Stimulated activated CD8-positive, alpha-beta memory T cell treated with anti-CD3 and anti-CD28 coated beads, Interleukin-15, amount 100 ng/mL, for 48 hours (primary cell): ENCODE data around the gene PLP2.

Experiments used
- DNase-seq, 2 donors: peaks; one replicate each; pipeline ENCODE4 v3.0.0-alpha.2; 2020; ENCODE audit warnings: low read depth in 2 of 2

Gene PLP2

DNA sequence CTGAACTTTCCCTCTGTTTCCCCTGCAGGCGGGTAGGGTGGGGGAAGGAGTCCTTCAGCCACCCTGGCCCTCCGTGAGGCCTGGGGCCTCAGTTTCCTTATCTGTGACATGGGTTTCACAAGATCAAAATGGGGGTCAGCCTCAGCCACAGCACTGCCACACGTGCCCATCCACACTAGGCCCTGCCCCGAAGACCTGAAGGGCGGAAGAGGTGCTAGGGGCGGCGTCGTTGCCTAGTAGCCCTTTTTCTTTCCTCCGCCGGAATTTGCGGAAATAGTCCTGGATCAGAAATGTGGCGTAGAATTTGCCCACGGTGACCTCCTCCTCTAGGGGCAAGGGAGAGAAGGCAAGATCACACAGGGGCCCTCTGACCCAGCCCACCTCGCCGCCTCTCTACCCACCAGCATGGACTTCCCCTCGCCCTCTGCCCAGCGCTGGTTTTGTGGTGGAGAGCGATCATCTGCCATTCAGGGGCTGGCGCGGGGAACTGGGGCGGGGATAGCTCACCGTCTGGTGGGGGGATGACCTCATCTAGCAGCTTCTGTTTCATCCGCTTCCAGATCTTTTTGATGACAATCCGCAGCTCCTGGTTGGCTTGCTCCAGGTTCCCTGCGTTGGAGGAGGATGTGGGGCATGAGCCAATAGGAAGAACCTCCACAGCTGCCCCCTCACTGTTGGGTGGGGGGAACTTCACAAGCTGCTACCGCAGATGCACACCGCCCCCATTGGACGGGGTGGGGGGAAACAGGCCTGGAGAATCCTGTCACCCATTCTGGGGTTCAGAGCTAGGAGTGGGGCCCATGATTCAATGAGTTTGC, 37.9 kb downstream of the PLP2 start:
- no peak for DNase-seq

DNA sequence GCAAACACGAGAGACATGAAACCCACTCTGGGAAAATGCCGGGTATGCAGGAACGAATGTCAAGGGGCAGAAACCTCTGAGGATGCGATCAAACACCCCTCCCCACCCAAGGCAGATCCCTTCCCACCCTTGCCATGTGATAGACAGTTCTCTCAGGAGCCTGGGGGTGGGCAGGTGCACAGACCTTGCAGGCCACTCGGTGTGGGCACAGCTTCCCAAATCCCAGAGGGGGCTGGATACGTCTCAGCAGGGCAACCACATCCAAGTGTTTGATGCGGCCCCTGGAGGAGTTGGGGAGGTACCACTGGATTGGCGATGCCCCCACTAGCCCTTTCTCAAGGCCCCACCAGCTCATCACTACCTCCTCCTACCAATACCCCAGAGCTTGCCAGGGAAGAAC, 38.7 kb downstream of the PLP2 start:
- DNase-seq = no peak

DNA sequence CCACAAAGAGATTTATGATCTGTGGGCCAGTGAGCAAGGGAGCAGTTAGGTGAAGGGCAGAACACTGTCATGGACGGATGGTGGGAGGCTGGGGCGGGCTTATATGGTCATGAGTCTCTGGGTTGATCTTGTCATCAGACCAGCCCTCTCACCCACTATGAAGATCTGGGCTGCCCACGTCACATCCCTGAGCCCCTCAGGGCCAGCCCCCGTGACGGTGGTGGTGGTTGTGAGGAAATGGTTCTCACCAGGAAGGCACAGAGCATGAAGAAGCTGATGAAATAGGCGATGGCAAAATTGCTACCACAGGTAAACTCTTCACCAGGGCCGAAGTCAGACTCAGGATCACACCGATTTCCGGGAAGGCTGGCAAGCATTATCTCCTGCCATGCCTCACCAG, 39.4 kb downstream of the PLP2 start:
- DNase-seq = no peak

DNA sequence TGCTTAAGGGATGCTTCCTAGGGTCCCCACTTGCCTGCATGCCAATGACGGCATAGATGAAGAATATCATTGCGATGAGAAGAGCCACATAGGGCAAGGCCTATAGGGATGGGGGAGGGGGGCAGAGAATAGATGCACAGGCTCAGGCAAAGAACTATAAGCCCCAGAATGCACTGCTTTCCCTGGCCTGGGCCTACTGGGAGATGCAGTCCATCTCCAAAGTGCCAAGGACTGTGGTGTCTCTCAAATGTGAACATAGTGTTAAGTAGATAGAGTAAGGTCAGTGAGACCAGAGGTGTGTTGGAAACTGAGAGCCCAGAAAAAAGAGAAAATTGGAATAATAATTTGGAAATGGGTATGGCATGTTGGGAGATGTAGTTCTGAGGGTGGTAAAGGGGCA, 40.5 kb downstream of the PLP2 start:
- no peak for DNase-seq

DNA sequence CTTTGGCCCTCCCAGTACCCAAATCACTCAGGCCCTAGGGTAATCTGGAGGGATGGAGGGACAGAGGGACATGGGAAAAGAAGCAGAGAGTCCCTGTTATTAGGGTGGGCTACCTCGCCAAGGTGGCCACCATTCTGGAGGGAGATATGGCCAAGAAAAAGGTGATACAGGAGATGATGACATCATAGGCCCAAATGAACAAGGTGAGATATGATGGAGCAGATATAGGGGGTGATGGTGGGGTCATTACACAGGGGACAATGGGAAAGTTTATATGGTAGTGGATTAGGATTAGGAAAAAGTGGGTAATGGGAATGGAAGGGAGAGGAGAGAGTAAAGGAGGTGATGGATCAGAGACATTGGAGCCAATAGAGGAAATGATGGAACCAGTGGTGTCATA, 41.2 kb downstream of the PLP2 start:
- no peak for DNase-seq

DNA sequence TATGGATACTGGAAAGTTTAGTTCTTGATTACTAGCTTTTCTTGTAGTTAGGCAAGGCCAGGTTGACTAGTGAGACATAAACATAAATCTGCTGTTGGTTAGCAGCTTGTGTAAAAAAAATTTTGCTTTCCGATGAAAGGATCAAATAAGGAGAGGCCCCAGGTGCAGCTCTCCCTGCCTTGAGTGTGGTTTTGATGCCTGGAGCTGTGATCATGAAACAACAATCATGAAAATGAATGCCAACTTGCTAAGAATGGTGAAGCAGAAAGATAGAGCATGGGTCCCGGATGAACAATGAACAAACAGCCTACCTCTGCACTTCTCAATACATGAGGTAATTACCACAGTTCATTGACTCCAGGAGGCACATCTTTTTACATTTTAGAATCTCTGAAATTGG, 42.7 kb downstream of the PLP2 start:
- no peak for DNase-seq

DNA sequence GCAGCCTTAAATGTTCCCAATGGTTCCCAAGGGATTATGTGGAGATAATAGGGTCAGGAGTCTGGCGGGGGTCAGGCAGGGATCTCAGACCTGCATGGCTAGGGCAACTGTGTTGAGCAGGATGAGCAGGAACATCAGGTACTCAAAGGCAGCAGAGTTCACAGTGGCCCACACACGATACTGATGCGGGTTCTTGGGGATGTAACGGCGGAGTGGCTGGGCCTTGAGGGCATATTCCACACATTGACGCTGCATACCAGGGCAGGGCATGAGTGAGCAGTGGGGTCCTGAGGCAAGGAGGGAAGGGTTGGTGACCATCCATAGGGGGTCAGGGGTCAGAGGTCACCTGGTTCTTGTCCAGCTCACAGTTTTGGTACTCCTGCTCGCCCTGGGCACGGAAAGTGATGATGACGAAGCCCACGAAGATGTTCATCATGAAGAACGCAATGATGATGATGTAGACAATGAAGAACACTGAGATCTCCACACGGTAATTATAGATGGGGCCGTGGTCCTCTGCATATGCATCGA, 43.4 kb downstream of the PLP2 start:
- no peak for DNase-seq

DNA sequence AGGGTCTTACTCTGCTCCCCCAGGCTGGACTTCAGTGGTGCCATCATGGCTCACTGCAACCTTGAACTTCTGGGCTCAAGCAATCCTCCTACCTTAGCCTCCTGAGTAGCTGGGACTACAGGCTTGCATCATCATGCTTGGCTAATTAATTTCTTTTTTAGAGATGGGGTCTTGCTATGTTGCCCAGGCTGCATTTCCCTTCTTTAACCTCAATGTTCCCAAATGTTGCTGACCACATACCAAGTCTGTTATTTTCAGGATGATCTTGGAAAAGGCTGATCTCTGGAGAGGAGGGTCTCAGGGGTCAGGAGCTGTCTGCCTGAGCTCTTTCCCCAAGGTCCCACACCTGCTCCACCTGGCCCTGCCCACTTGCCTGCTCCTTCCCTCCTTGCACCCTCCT, 48.4 kb downstream of the PLP2 start:
- no peak for DNase-seq

DNA sequence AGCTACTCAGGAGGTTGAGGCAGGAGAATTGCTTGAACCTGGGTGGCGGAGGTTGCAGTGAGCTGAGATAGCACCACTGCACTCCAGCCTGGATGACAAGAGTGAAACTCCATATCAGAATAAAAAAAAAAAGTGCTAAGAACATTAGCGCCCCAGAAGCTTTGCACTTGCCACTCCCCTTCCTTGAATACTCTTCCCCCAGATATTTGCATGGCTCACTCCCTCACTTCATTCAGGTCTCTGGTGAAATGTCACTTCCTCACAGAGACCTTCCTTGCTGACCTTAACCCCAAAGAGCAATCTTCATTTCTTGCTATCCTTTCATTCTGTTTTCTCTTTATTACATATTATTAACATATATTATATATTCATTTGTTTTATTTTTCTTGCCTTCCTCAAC, 50.2 kb downstream of the PLP2 start:
- no peak for DNase-seq
